WTC11 (cell line): ENCODE data around the gene ENAM. TPM values are rescaled to one million over a fixed set of nuclear protein-coding genes. Genes with fewer than 3 reads are reported as not detected.

ENCODE experiments used
- ATAC-seq: fragments of 200-7000 bp; cut with Tn5 transposase; 2 replicates; pipeline ENCODE4 v1.10.0; 2021; ENCODE audit warnings: mild to moderate bottlenecking, moderate library complexity
- CTCF ChIA-PET: fragments of 300-600 bp; sonication (Branson Sonifier 250); formaldehyde crosslinking; loops from one replicate; lab custom pipeline; 2021; ENCODE audit warnings: antibody characterized with exemption; lab: Charles Lee
- POLR2A ChIA-PET: fragments of 350-600 bp; sonication (Branson Sonifier 250); formaldehyde crosslinking; loops from one replicate; lab custom pipeline; 2021; ENCODE audit warnings: antibody characterized with exemption; lab: Charles Lee
- DNase-seq: peaks from one replicate; pipeline ENCODE4 v3.0.0; 2021; ENCODE audit warnings: low spot score
- H3K27ac Mint-ChIP-seq: 2 replicates; pipeline ENCODE4 v1.8.0; 2021; ENCODE audit warnings: mixed read lengths
- H3K27me3 Mint-ChIP-seq: 2 replicates; pipeline ENCODE4 v1.8.0; 2021; ENCODE audit warnings: low read depth, mild to moderate bottlenecking, moderate library complexity, mixed read lengths
- H3K36me3 Mint-ChIP-seq: 2 replicates; pipeline ENCODE4 v1.8.0; 2021; ENCODE audit warnings: mixed read lengths
- H3K4me1 Mint-ChIP-seq: 2 replicates; pipeline ENCODE4 v1.8.0; 2022; ENCODE audit warnings: mixed read lengths
- H3K4me3 Mint-ChIP-seq: 2 replicates; pipeline ENCODE4 v1.8.0; 2021; ENCODE audit warnings: mild to moderate bottlenecking, moderate library complexity, mixed read lengths
- H3K9me3 Mint-ChIP-seq: 2 replicates; pipeline ENCODE4 v1.8.0; 2021; ENCODE audit warnings: mixed read lengths
- ARID4B ChIP-seq: sonication (generic); formaldehyde crosslinking; IDR thresholded peaks from 2 replicates; pipeline ENCODE4 v1.8.0; 2023; ENCODE audit warnings: missing genetic modification reagents, mild to moderate bottlenecking, borderline replicate concordance
- ATF6 ChIP-seq: sonication (generic); formaldehyde crosslinking; IDR thresholded peaks from 2 replicates; pipeline ENCODE4 v1.8.1; 2023; ENCODE audit warnings: mild to moderate bottlenecking, missing genetic modification reagents
- ELF4 ChIP-seq: sonication (generic); formaldehyde crosslinking; IDR thresholded peaks from 2 replicates; pipeline ENCODE4 v1.8.1; 2022; ENCODE audit warnings: low read depth, mild to moderate bottlenecking, moderate library complexity, missing genetic modification reagents
- ETV6 ChIP-seq: sonication (generic); formaldehyde crosslinking; IDR thresholded peaks from 2 replicates; pipeline ENCODE4 v1.8.1; 2022; ENCODE audit warnings: mild to moderate bottlenecking, missing genetic modification reagents
- FOXK1 ChIP-seq: sonication (generic); formaldehyde crosslinking; IDR thresholded peaks from 2 replicates; pipeline ENCODE4 v1.8.0; 2022; ENCODE audit warnings: mild to moderate bottlenecking, moderate library complexity, missing genetic modification reagents
- GABPB1 ChIP-seq: sonication (generic); formaldehyde crosslinking; IDR thresholded peaks from 2 replicates; pipeline ENCODE4 v1.8.1; 2023; ENCODE audit warnings: mild to moderate bottlenecking, missing genetic modification reagents
- HMGA2 ChIP-seq: fragments of 250-450 bp; sonication (Bioruptor Pico); IDR thresholded peaks from 2 replicates; pipeline ENCODE4 v1.4.0; 2021; ENCODE audit warnings: mild to moderate bottlenecking, moderate library complexity
- HMGXB4 ChIP-seq: sonication (generic); formaldehyde crosslinking; IDR thresholded peaks from 2 replicates; pipeline ENCODE4 v1.8.1; 2023; ENCODE audit warnings: mild to moderate bottlenecking, moderate library complexity, missing genetic modification reagents
- MAX ChIP-seq: sonication (generic); formaldehyde crosslinking; IDR thresholded peaks from 2 replicates; pipeline ENCODE4 v1.8.0; 2022; ENCODE audit warnings: mild to moderate bottlenecking, missing genetic modification reagents
- MLX ChIP-seq: sonication (generic); formaldehyde crosslinking; IDR thresholded peaks from 2 replicates; pipeline ENCODE4 v1.8.1; 2023; ENCODE audit warnings: mild to moderate bottlenecking, missing genetic modification reagents, moderate library complexity
- NR1H2 ChIP-seq: sonication (generic); formaldehyde crosslinking; IDR thresholded peaks from 2 replicates; pipeline ENCODE4 v1.9.0; 2021; ENCODE audit warnings: mild to moderate bottlenecking, moderate library complexity, missing genetic modification reagents
- PREB ChIP-seq: sonication (generic); formaldehyde crosslinking; IDR thresholded peaks from 2 replicates; pipeline ENCODE4 v1.8.1; 2022; ENCODE audit warnings: mild to moderate bottlenecking, missing genetic modification reagents, moderate library complexity, borderline replicate concordance
- SP1 ChIP-seq: sonication (generic); formaldehyde crosslinking; conservative IDR thresholded peaks from 2 replicates; pipeline ENCODE4 v1.8.1; 2022; ENCODE audit warnings: missing genetic modification reagents
- TCF7 ChIP-seq: sonication (generic); formaldehyde crosslinking; IDR thresholded peaks from 2 replicates; pipeline ENCODE4 v1.8.0; 2022; ENCODE audit warnings: mild to moderate bottlenecking, low read depth, missing genetic modification reagents, moderate library complexity
- ZBTB43 ChIP-seq: sonication (generic); formaldehyde crosslinking; IDR thresholded peaks from 2 replicates; pipeline ENCODE4 v1.8.1; 2023; ENCODE audit warnings: mild to moderate bottlenecking, missing genetic modification reagents
- ZMAT4 ChIP-seq: fragments of 250-450 bp; sonication (Bioruptor Pico); IDR thresholded peaks from 2 replicates; pipeline ENCODE4 v1.9.0; 2021; ENCODE audit warnings: mild to moderate bottlenecking
- ZNF263 ChIP-seq: sonication (generic); formaldehyde crosslinking; IDR thresholded peaks from 2 replicates; pipeline ENCODE4 v1.8.1; 2022; ENCODE audit warnings: low read depth, mild to moderate bottlenecking, moderate library complexity, missing genetic modification reagents
- ZNF317 ChIP-seq: sonication (generic); formaldehyde crosslinking; IDR thresholded peaks from 2 replicates; pipeline ENCODE4 v1.8.1; 2023; ENCODE audit warnings: low read depth, mild to moderate bottlenecking, moderate library complexity, missing genetic modification reagents, borderline replicate concordance
- ZNF423 ChIP-seq: fragments of 250-450 bp; sonication (Bioruptor Pico); IDR thresholded peaks from 2 replicates; pipeline ENCODE4 v2.1.2; 2022; ENCODE audit warnings: mild to moderate bottlenecking, moderate library complexity
- total RNA-seq: library from RNA; stranded (reverse); gene quantifications from 3 replicates; pipeline ENCODE4 v1.2.3, GENCODE V29; 2021

The ENAM gene
- total RNA-seq, 1 experiment from 2014 or later, result not detected

GRCh38 chr4:70608324-70608723, 20.2 kb upstream of the ENAM start:
- CTCF ChIA-PET, result no interaction called here
- no peaks in the 10 kb centered on the region for H3K36me3 Mint-ChIP-seq

GRCh38 chr4:70613306-70614183, 15.0 kb upstream of the ENAM start:
- H3K4me3 Mint-ChIP-seq, result no peak overlapping the region
- ATAC-seq (no peak), DNase-seq (no peak)
- H3K36me3 Mint-ChIP-seq, result no peaks in the 10 kb centered on the region
- no peak overlapping the region for H3K27ac Mint-ChIP-seq
- H3K27me3 Mint-ChIP-seq, result no peaks in the 10 kb centered on the region
- peaks cover under 1% of the 10 kb centered on the region for H3K4me1 Mint-ChIP-seq
- POLR2A ChIA-PET, result no interaction called here
- CTCF ChIA-PET, result interaction anchor here (1.8 kb wide), 1 partner anchor 11 kb away, joined by 6 read pairs; no protein-coding TSS in a partner anchor
- peaks cover 7% of the 10 kb centered on the region for H3K9me3 Mint-ChIP-seq
- TF ChIP-seq NR1H2 (CRISPR knock-in tag), result no peak
- no peak for TF ChIP-seq MLX (CRISPR knock-in tag)
- no peak for TF ChIP-seq ELF4
- TF ChIP-seq ZNF317 (CRISPR knock-in tag), result no peak
- no peak for TF ChIP-seq ZNF423
- TF ChIP-seq TCF7 (CRISPR knock-in tag), result no peak
- TF ChIP-seq HMGA2 (CRISPR knock-in tag), result no peak
- no peak for TF ChIP-seq ZMAT4 (CRISPR knock-in tag)
- TF ChIP-seq GABPB1 (CRISPR knock-in tag), result no peak
- no peak for TF ChIP-seq ARID4B (CRISPR knock-in tag)
- no peak for TF ChIP-seq PREB (CRISPR knock-in tag)
- TF ChIP-seq ATF6 (CRISPR knock-in tag), result no peak
- TF ChIP-seq HMGXB4 (CRISPR knock-in tag), result no peak
- no peak for TF ChIP-seq MAX (CRISPR knock-in tag)
- no peak for TF ChIP-seq FOXK1 (CRISPR knock-in tag)
- TF ChIP-seq ZNF263 (CRISPR knock-in tag), result no peak

More at GRCh38 chr4:70608324-70608723, 20.2 kb upstream of the ENAM start:
- peaks cover 6% of the 10 kb centered on the region; the same call in 1 of the 2 replicates for H3K4me1 Mint-ChIP-seq
- POLR2A ChIA-PET, result no interaction called here
- TF ChIP-seq ZBTB43 (CRISPR knock-in tag) (no peak), SP1 (CRISPR knock-in tag) (no peak), NR1H2 (CRISPR knock-in tag) (no peak), ETV6 (no peak)
- TF ChIP-seq, all 79 proteins: peak for 0
- H3K9me3 Mint-ChIP-seq, result peaks cover 4% of the 10 kb centered on the region
- no peaks in the 10 kb centered on the region for H3K27me3 Mint-ChIP-seq
- DNase-seq, result no peak
- ATAC-seq, result no peak
- no peak overlapping the region for H3K27ac Mint-ChIP-seq
- no peak overlapping the region for H3K4me3 Mint-ChIP-seq
